Measurements from ENCODE around the gene ZNF564.

The ZNF564 gene

DNA sequence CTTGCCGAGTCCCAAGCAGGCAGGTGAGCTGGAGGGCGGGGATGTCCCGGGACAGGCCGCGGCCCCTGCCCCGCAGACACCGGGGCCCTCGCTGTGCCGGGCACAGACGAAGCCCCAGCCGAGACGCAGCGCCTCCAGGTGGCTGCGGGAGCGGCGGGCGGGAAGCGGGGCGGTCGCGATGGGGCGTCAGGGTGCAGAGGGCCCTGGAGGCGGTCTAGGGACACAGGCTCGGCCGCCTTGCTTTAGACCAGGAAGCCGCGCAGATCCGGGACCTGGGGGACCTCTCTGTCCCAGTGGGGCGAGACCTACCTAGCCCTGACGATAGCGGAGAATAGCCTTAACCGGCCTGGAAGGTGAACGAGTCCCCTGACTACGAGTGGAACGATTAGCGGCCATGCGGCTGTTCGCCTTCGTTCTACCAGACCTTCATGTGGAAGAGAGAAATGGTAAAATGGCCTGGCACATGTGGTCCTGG lies 4.2 kb upstream of the ZNF564 start:
- H3K36me3 ChIP-seq (ENCODE audit: control insufficient read depth, insufficient read depth, low read length), result no peaks in the 10 kb centered on the region
- DNase-seq (ENCODE audit: extremely low read depth, insufficient read length), result no peak
- H3K27me3 ChIP-seq (replicated peaks; ENCODE audit: control insufficient read depth, insufficient read depth, low read length), result no peaks in the 10 kb centered on the region
- H3K4me3 ChIP-seq (replicated peaks; ENCODE audit: low read depth, low read length), result no peak overlapping the region
- TF ChIP-seq, protein P1, sequence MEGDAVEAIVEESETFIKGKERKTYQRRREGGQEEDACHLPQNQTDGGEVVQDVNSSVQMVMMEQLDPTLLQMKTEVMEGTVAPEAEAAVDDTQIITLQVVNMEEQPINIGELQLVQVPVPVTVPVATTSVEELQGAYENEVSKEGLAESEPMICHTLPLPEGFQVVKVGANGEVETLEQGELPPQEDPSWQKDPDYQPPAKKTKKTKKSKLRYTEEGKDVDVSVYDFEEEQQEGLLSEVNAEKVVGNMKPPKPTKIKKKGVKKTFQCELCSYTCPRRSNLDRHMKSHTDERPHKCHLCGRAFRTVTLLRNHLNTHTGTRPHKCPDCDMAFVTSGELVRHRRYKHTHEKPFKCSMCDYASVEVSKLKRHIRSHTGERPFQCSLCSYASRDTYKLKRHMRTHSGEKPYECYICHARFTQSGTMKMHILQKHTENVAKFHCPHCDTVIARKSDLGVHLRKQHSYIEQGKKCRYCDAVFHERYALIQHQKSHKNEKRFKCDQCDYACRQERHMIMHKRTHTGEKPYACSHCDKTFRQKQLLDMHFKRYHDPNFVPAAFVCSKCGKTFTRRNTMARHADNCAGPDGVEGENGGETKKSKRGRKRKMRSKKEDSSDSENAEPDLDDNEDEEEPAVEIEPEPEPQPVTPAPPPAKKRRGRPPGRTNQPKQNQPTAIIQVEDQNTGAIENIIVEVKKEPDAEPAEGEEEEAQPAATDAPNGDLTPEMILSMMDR (IDR thresholded peaks at IDR 0.05; ENCODE audit: insufficient read depth, low read length, poor library complexity, severe bottlenecking), result no peak

DNA sequence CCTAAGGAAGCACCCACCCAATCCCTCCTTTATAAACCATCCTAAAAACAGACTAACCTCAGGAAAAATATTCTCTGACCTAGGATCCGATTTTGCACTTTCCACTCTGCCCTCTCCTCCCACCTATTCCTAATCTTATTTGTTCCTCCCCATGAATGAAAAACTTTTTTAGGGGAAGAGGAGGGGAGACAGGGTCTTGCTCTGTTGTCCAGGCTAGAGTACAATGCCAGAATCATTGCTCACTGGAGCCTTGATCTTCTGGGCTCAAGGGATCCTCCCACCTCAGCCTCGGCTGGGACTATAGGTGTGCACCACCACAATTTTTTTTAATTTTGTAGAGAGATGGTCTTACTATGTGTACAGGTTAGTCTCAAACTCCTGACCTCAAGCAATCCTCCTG lies 4.4 kb downstream of the ZNF564 start:
- peaks cover 4% of the 10 kb centered on the region for H3K36me3 ChIP-seq (ENCODE audit: control insufficient read depth, insufficient read depth, low read length)
- H3K27me3 ChIP-seq (replicated peaks; ENCODE audit: control insufficient read depth, insufficient read depth, low read length), result no peaks in the 10 kb centered on the region
- TF ChIP-seq, protein P1 (IDR thresholded peaks at IDR 0.05; ENCODE audit: insufficient read depth, low read length, poor library complexity, severe bottlenecking), result no peak
- DNase-seq (ENCODE audit: extremely low read depth, insufficient read length), result no peak
- H3K4me3 ChIP-seq (replicated peaks; ENCODE audit: low read depth, low read length), result no peak overlapping the region

DNA sequence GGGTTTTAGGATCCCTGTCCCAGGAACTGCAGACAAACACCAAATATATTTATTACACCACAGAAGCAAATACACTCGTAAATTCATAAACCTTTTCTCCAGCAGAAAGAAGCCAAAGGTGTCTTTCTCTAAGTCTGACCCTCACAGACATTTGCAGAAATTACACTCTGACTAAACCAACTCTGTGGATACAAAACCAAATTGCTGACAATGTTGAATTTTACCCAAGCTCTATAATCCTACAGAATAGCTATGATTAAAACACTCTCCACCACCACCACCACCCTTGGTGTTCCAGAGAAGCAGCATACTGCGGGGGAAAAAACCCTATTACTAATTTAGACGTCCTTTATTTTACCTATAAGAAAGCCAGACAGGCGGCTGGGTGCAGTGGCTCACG lies 5.2 kb downstream of the ZNF564 start:
- Histone ChIP-seq H3K4me3 (replicated peaks; ENCODE audit: low read depth, low read length) (no peak overlapping the region), H3K36me3 (ENCODE audit: control insufficient read depth, insufficient read depth, low read length) (peaks cover 6% of the 10 kb centered on the region), H3K27me3 (replicated peaks; ENCODE audit: control insufficient read depth, insufficient read depth, low read length) (no peaks in the 10 kb centered on the region)
- TF ChIP-seq, protein P1 (IDR thresholded peaks at IDR 0.05; ENCODE audit: insufficient read depth, low read length, poor library complexity, severe bottlenecking), result no peak
- DNase-seq (ENCODE audit: extremely low read depth, insufficient read length), result no peak

DNA sequence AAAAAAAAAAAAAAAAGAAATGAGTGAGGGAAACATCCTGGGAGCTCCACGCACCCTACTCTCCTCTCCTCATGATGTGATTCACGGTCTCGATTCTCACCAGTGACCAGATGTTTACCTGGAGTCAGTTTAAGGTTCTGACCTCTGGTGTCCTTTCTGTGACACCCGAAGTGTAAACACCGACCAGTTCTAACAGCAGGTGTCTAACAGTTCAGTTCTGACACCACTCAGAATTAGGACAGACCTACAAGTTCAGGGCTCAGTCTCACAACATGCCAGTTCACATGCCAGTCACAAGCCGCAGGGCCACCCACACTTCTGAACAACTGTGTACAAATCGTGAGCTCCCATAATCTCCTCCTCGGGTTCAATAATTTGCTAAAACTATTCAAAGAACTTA lies 6.0 kb downstream of the ZNF564 start:
- no peak for DNase-seq (ENCODE audit: extremely low read depth, insufficient read length)
- H3K4me3 ChIP-seq (replicated peaks; ENCODE audit: low read depth, low read length), result no peak overlapping the region
- TF ChIP-seq, protein P1 (IDR thresholded peaks at IDR 0.05; ENCODE audit: insufficient read depth, low read length, poor library complexity, severe bottlenecking), result no peak
- H3K27me3 ChIP-seq (replicated peaks; ENCODE audit: control insufficient read depth, insufficient read depth, low read length), result no peaks in the 10 kb centered on the region
- peaks cover 8% of the 10 kb centered on the region for H3K36me3 ChIP-seq (ENCODE audit: control insufficient read depth, insufficient read depth, low read length)

DNA sequence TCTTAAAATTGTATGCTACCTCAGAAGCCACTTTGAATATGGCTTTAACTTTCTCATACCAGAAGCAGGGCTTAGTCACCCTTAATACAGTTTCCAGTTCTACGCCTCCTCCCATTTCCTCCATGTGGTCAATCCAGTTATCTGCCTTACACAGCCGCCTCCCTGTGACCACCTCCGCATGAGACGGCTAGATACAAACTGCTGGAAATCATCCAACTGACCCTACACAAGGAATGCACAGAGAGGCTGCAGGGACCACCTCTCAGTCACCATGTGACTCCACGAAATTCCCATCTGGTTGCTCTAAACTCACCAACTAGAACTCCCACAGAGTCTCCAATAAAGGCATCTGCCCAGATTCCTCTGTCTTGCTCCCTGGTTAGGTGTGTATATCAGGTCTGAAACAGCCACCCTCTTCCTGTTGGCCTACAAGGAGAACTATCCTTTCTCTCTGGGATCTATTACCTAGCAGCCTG lies 6.8 kb downstream of the ZNF564 start:
- no peak for DNase-seq (ENCODE audit: extremely low read depth, insufficient read length)
- TF ChIP-seq, protein P1 (IDR thresholded peaks at IDR 0.05; ENCODE audit: insufficient read depth, low read length, poor library complexity, severe bottlenecking), result no peak
- peaks cover 9% of the 10 kb centered on the region for H3K36me3 ChIP-seq (ENCODE audit: control insufficient read depth, insufficient read depth, low read length)
- H3K4me3 ChIP-seq (replicated peaks; ENCODE audit: low read depth, low read length), result no peak overlapping the region
- H3K27me3 ChIP-seq (replicated peaks; ENCODE audit: control insufficient read depth, insufficient read depth, low read length), result no peaks in the 10 kb centered on the region

DNA sequence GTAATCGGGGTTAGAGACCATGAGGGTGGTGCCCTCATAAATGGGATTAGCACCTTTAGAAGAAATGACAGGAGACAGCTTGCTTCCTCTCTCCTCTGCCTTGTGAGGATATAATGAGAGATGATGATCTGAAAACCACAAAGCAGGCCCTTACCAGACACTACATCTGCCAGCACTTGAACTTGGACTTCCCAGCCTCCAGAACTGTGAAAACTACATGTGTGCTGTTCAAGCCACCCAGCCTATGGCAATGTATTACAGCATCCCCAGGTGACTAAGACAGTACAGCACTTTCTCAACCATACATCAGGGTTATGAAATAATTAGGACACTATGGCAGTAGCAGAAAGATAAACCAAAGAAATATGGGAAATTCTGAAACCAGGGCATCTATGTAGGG lies 7.4 kb downstream of the ZNF564 start:
- TF ChIP-seq, protein P1 (IDR thresholded peaks at IDR 0.05; ENCODE audit: insufficient read depth, low read length, poor library complexity, severe bottlenecking), result no peak

More for the DNA sequence above, 7.4 kb downstream of the ZNF564 start:
- no peak for DNase-seq (ENCODE audit: extremely low read depth, insufficient read length)
- Histone ChIP-seq H3K36me3 (ENCODE audit: control insufficient read depth, insufficient read depth, low read length) (peaks cover 6% of the 10 kb centered on the region), H3K27me3 (replicated peaks; ENCODE audit: control insufficient read depth, insufficient read depth, low read length) (no peaks in the 10 kb centered on the region), H3K4me3 (replicated peaks; ENCODE audit: low read depth, low read length) (no peak overlapping the region)
